HCT116 (cell line): ENCODE measurements around the gene ANKRD44. TPM values are rescaled to one million over a fixed set of nuclear protein-coding genes. Genes with fewer than 3 reads are reported as not detected.

ENCODE experiments used
- ATAC-seq: fragments of 200-7000 bp; cut with Tn5 transposase; 2 replicates; pipeline ENCODE4 v1.9.1; 2020; ENCODE audit warnings: mild to moderate bottlenecking, moderate library complexity
- BruUV-seq: library from RNA; stranded (reverse); fragments of 400-500 nt; replicated peaks from 2 replicates; lab custom pipeline; 2021; lab: Mats Ljungman, UMichigan
- CTCF ChIA-PET: fragments of 300-600 bp; sonication (Branson Sonifier 250); formaldehyde crosslinking; loops from one replicate; lab custom pipeline; 2021; ENCODE audit warnings: antibody characterized with exemption; lab: Charles Lee
- POLR2A ChIA-PET: fragments of 300-600, 350-600 bp; sonication (Branson Sonifier 250); formaldehyde crosslinking; loops from one replicate; lab custom pipeline; 2021; ENCODE audit warnings: antibody characterized with exemption; lab: Charles Lee
- RAD21 ChIA-PET, 2 experiments: fragments of 300-600 bp; sonication (Branson Sonifier 250); formaldehyde crosslinking; loops; one replicate each; lab custom pipeline; 2023; ENCODE audit warnings: low total read pairs in 2 of 2; ENCODE audit not compliant: uncharacterized antibody in 2 of 2, unreplicated experiment in 2 of 2, low non-redundant PET in 1 of 2; lab: Charles Lee
- DNase-seq: peaks from one replicate; pipeline ENCODE4 v3.0.0-alpha.2; 2010; ENCODE audit warnings: low read depth, low spot score
- H2AFZ ChIP-seq: fragments of 200-600 bp; shearing (Covaris generic), sonication (generic); 2 replicates; pipeline ENCODE4 v1.6.1; 2017; ENCODE audit warnings: low read depth, mixed run types, mixed read lengths, antibody characterized with exemption, low read length; ENCODE audit not compliant: poor library complexity, severe bottlenecking
- H3K27ac ChIP-seq: 2 replicates; pipeline ENCODE4 v1.5.1; 2012; ENCODE audit warnings: low read depth, low read length
- H3K27me3 ChIP-seq: fragments of 200-600 bp; sonication (generic); 2 replicates; pipeline ENCODE4 v1.6.1; 2016; ENCODE audit warnings: mixed run types, low read length, mixed read lengths; ENCODE audit not compliant: insufficient read depth
- H3K36me3 ChIP-seq, 2 experiments: fragments of 200-500 bp in 1 of 2; fragments of 200-600 bp in 1 of 2; sonication (Bioruptor generic) in 1 of 2; sonication (generic) in 1 of 2; 2 replicates each; pipeline versions ENCODE4 v1.5.1 to v1.6.1; 2014 to 2016; ENCODE audit warnings: low read length in 2 of 2, inconsistent platforms in 1 of 2, mixed read lengths in 1 of 2, mixed run types in 1 of 2; ENCODE audit not compliant: insufficient read depth in 2 of 2, control insufficient read depth in 1 of 2
- H3K4me1 ChIP-seq, 2 experiments: fragments of 200-600 bp in 1 of 2; sonication (generic) in 1 of 2; 2 replicates each; pipeline versions ENCODE4 v1.5.1 to v1.6.1; 2012 to 2017; ENCODE audit warnings: low read length in 2 of 2, inconsistent platforms in 1 of 2, mild to moderate bottlenecking in 1 of 2, mixed read lengths in 1 of 2, mixed run types in 1 of 2, moderate library complexity in 1 of 2; ENCODE audit not compliant: insufficient read depth in 2 of 2, control insufficient read depth in 1 of 2
- H3K4me2 ChIP-seq: fragments of 200-600 bp; sonication (generic); 2 replicates; pipeline ENCODE4 v1.6.1; 2017; ENCODE audit warnings: mixed run types, low read length, mixed read lengths
- H3K4me3 ChIP-seq, 2 experiments: fragments of 200-600 bp in 1 of 2; sonication (generic) in 1 of 2; replicated peaks in 1 of 2; 2 replicates each; pipeline ENCODE4 v1.5.1; 2011 to 2016; ENCODE audit warnings: low read length in 2 of 2, control low read depth in 1 of 2, low read depth in 1 of 2, mild to moderate bottlenecking in 1 of 2, mixed read lengths in 1 of 2, mixed run types in 1 of 2
- H3K79me2 ChIP-seq: fragments of 200-600 bp; sonication (generic); 2 replicates; pipeline ENCODE4 v1.6.1; 2017; ENCODE audit warnings: mild to moderate bottlenecking, mixed run types, low read length, moderate library complexity, mixed read lengths; ENCODE audit not compliant: insufficient read depth
- H3K9ac ChIP-seq: fragments of 200-600 bp; sonication (generic); 2 replicates; pipeline ENCODE4 v1.6.1; 2016; ENCODE audit warnings: low read length, mixed read lengths
- H3K9me2 ChIP-seq: fragments of 200-600 bp; sonication (generic), shearing (Covaris generic); 2 replicates; pipeline ENCODE4 v1.6.1; 2017; ENCODE audit warnings: mixed run types, mild to moderate bottlenecking, moderate library complexity; ENCODE audit not compliant: insufficient read depth
- H3K9me3 ChIP-seq, 2 experiments: fragments of 200-500 bp in 1 of 2; fragments of 200-600 bp in 1 of 2; sonication (Bioruptor generic) in 1 of 2; sonication (generic) in 1 of 2; 2 replicates each; pipeline ENCODE4 v1.6.1; 2014 to 2017; ENCODE audit warnings: low read length in 2 of 2, mixed read lengths in 2 of 2, inconsistent platforms in 1 of 2, low read depth in 1 of 2, mild to moderate bottlenecking in 1 of 2, mixed run types in 1 of 2, moderate library complexity in 1 of 2; ENCODE audit not compliant: control insufficient read depth in 1 of 2, insufficient read depth in 1 of 2
- H4K20me1 ChIP-seq: fragments of 200-600 bp; sonication (generic), shearing (Covaris generic); 2 replicates; pipeline ENCODE4 v1.6.1; 2017; ENCODE audit warnings: mixed run types, mild to moderate bottlenecking, moderate library complexity; ENCODE audit not compliant: insufficient read depth
- ATF3 ChIP-seq: IDR thresholded peaks from 2 replicates; pipeline ENCODE4 v1.6.1; 2012
- CEBPB ChIP-seq: IDR thresholded peaks from 2 replicates; pipeline ENCODE4 v1.6.1; 2012; ENCODE audit warnings: low read depth
- POLR2AphosphoS5 ChIP-seq: IDR thresholded peaks from 2 replicates; pipeline ENCODE4 v1.6.1; 2011; ENCODE audit warnings: mild to moderate bottlenecking, low read depth, low read length, moderate library complexity
- RAD21 ChIP-seq: IDR thresholded peaks from 2 replicates; pipeline ENCODE4 v1.6.1; 2012; ENCODE audit warnings: low read depth, mild to moderate bottlenecking
- SRF ChIP-seq: IDR thresholded peaks from 2 replicates; pipeline ENCODE4 v1.6.1; 2012; ENCODE audit warnings: low read depth
- TCF7L2 ChIP-seq: IDR thresholded peaks from 2 replicates; pipeline ENCODE4 v1.7.0; 2011; ENCODE audit warnings: borderline replicate concordance, inconsistent platforms; ENCODE audit not compliant: insufficient read depth, insufficient read length; ENCODE audit errors: extremely low read depth
- YY1 ChIP-seq: IDR thresholded peaks from 2 replicates; pipeline ENCODE4 v1.6.1; 2011; ENCODE audit warnings: low read length, low read depth, moderate library complexity, mild to moderate bottlenecking; ENCODE audit not compliant: insufficient replicate concordance; ENCODE audit errors: extremely low read depth
- intact Hi-C: fragments of 100-400 bp; cut with micrococcal nuclease; formaldehyde crosslinking; loops from 2 replicates; pipeline ENCODE4 v1.10.0; 2022
- total RNA-seq: library from RNA; stranded (reverse); gene quantifications from one replicate; pipeline ENCODE4 v1.2.1, GENCODE V29; 2021; ENCODE audit not compliant: unreplicated experiment
- TF ChIP-seq, protein P1 (sequence below), 3 experiments: fragments of 200-600 bp in 1 of 3; sonication (generic) in 1 of 3; IDR thresholded peaks in 2 of 3; conservative IDR thresholded peaks in 1 of 3; 2 replicates each; pipeline ENCODE4 v1.5.1; 2012 to 2017; ENCODE audit warnings: low read depth in 2 of 3, low read length in 2 of 3, antibody characterized with exemption in 1 of 3, borderline replicate concordance in 1 of 3, control low read depth in 1 of 3, mild to moderate bottlenecking in 1 of 3, mixed read lengths in 1 of 3, mixed run types in 1 of 3, moderate library complexity in 1 of 3; ENCODE audit not compliant: insufficient read depth in 1 of 3

Gene ANKRD44
- total RNA-seq, 1 experiment from 2014 or later = 2.7 TPM

DNA sequence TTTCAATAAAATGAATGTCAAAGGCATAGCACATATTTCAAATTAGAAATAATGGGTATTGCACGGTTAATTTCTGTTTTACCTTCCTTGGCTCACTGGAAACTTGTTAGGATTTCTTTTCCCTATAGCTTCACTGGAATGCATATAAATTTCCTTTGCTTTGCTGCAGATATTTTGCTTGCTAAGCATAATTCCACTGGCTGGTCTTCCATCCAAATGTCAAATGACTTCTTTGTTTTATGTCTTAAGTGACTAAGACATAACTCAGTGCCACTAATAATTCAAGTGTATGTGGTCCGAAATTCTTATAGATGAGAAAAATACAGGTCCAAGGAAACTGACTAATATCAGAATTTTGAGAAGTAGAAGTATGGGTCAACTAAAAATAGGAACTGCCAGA, 201.3 kb downstream of the ANKRD44 start:
- Histone ChIP-seq H3K79me2 (no peaks in the 10 kb centered on the region), H3K4me1 (no peaks in the 10 kb centered on the region), H3K9me2 (no peaks in the 10 kb centered on the region), H3K27ac (no peak overlapping the region), H3K36me3 (no peaks in the 10 kb centered on the region), H2AFZ (no peak overlapping the region), H4K20me1 (no peaks in the 10 kb centered on the region), H3K9ac (no peak overlapping the region), H3K9me3 (no peaks in the 10 kb centered on the region), H3K4me3 (no peak overlapping the region), H3K4me2 (no peak overlapping the region), H3K27me3 (no peaks in the 10 kb centered on the region)
- intact Hi-C loops = no loop called here
- BruUV-seq = no TSS peak
- CTCF ChIA-PET = no interaction called here
- TF ChIP-seq YY1 = no peak
- no peak for ATAC-seq
- POLR2A ChIA-PET = no interaction called here
- RAD21 ChIA-PET = no interaction called here
- DNase-seq = no peak

- H3K27me3 ChIP-seq = no peaks in the 10 kb centered on the region
- BruUV-seq = no TSS peak
- H2AFZ ChIP-seq = no peak overlapping the region
- ATAC-seq (no peak), DNase-seq (no peak)
- no peak overlapping the region for H3K4me3 ChIP-seq
- RAD21 ChIA-PET = no interaction called here
- H3K9ac ChIP-seq = no peak overlapping the region
- no peak overlapping the region for H3K27ac ChIP-seq
- H3K4me2 ChIP-seq = no peak overlapping the region
- no peaks in the 10 kb centered on the region for H4K20me1 ChIP-seq
- POLR2A ChIA-PET = no interaction called here
- TF ChIP-seq POLR2AphosphoS5 = no peak
- TF ChIP-seq RAD21 = no peak
- TF ChIP-seq ATF3 = no peak
- TF ChIP-seq YY1 = no peak
- no peak for TF ChIP-seq SRF
- no peak for TF ChIP-seq CEBPB
- TF ChIP-seq, protein P1, sequence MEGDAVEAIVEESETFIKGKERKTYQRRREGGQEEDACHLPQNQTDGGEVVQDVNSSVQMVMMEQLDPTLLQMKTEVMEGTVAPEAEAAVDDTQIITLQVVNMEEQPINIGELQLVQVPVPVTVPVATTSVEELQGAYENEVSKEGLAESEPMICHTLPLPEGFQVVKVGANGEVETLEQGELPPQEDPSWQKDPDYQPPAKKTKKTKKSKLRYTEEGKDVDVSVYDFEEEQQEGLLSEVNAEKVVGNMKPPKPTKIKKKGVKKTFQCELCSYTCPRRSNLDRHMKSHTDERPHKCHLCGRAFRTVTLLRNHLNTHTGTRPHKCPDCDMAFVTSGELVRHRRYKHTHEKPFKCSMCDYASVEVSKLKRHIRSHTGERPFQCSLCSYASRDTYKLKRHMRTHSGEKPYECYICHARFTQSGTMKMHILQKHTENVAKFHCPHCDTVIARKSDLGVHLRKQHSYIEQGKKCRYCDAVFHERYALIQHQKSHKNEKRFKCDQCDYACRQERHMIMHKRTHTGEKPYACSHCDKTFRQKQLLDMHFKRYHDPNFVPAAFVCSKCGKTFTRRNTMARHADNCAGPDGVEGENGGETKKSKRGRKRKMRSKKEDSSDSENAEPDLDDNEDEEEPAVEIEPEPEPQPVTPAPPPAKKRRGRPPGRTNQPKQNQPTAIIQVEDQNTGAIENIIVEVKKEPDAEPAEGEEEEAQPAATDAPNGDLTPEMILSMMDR (IDR thresholded peaks at IDR 0.05 in 2 of 3, conservative IDR thresholded peaks at IDR 0.05 in 1 of 3; ENCODE audit: borderline replicate concordance in 1 of 3, insufficient read depth in 1 of 3, low read depth in 2 of 3, low read length in 2 of 3) = no peak
- TF ChIP-seq TCF7L2 = no peak
- H3K79me2 ChIP-seq = no peaks in the 10 kb centered on the region
- H3K9me3 ChIP-seq = no peaks in the 10 kb centered on the region
- no peaks in the 10 kb centered on the region for H3K36me3 ChIP-seq
- intact Hi-C loops = no loop called here
- CTCF ChIA-PET = no interaction called here
- H3K4me1 ChIP-seq = no peaks in the 10 kb centered on the region
- H3K9me2 ChIP-seq = no peaks in the 10 kb centered on the region
These were observed 201.8 kb downstream of the ANKRD44 start for GRCh38 chr2:197108758-197109157.
